OCI-LY1 (cell line): ENCODE data around the gene SLC39A2.

Experiments used
- H2AFZ ChIP-seq: fragments of 200-600 bp; sonication (generic), shearing (Covaris generic); 2 replicates; pipeline ENCODE4 v1.6.0; 2014; ENCODE audit warnings: antibody characterized with exemption, mild to moderate bottlenecking, low read length
- H3F3A ChIP-seq: fragments of 200-600 bp; sonication (generic), shearing (Covaris generic); 2 replicates; pipeline ENCODE4 v1.6.0; 2014; ENCODE audit warnings: mild to moderate bottlenecking, antibody characterized with exemption, low read length, moderate library complexity; ENCODE audit not compliant: insufficient read depth
- H3K27ac ChIP-seq: fragments of 200-600 bp; sonication (generic); 2 replicates; pipeline ENCODE4 v1.5.1; 2014; ENCODE audit warnings: low read length, mixed run types, mild to moderate bottlenecking, low read depth; ENCODE audit not compliant: poor library complexity, severe bottlenecking
- H3K27me3 ChIP-seq: fragments of 200-600 bp; sonication (generic); 2 replicates; pipeline ENCODE4 v1.6.0; 2014; ENCODE audit warnings: antibody characterized with exemption, mild to moderate bottlenecking, low read length, moderate library complexity; ENCODE audit not compliant: insufficient read depth
- H3K36me3 ChIP-seq: fragments of 200-600 bp; sonication (generic); 2 replicates; pipeline ENCODE4 v1.6.1; 2014; ENCODE audit warnings: mild to moderate bottlenecking, antibody characterized with exemption, low read length, moderate library complexity, mixed read lengths; ENCODE audit not compliant: insufficient read depth
- H3K4me1 ChIP-seq: fragments of 200-600 bp; sonication (generic); 2 replicates; pipeline ENCODE4 v1.5.1; 2014; ENCODE audit warnings: mild to moderate bottlenecking, low read length, moderate library complexity; ENCODE audit not compliant: insufficient read depth, severe bottlenecking
- H3K4me2 ChIP-seq: fragments of 200-600 bp; sonication (generic), shearing (Covaris generic); 2 replicates; pipeline ENCODE4 v1.6.1; 2014; ENCODE audit warnings: low read length
- H3K4me3 ChIP-seq: fragments of 200-600 bp; sonication (generic); 2 replicates; pipeline ENCODE4 v1.5.1; 2014; ENCODE audit warnings: low read length, low read depth, mild to moderate bottlenecking, mixed read lengths; ENCODE audit not compliant: poor library complexity, severe bottlenecking
- H3K79me2 ChIP-seq: fragments of 200-600 bp; shearing (Covaris generic); 2 replicates; pipeline ENCODE4 v1.6.1; 2016; ENCODE audit warnings: mixed run types, low read length, mixed read lengths; ENCODE audit not compliant: insufficient read depth
- H3K9ac ChIP-seq: fragments of 200-600 bp; sonication (generic), shearing (Covaris generic); 2 replicates; pipeline ENCODE4 v1.6.1; 2014; ENCODE audit warnings: mild to moderate bottlenecking, low read length, mixed read lengths
- H3K9me2 ChIP-seq: fragments of 200-600 bp; sonication (generic), shearing (Covaris generic); 2 replicates; pipeline ENCODE4 v1.6.1; 2014; ENCODE audit warnings: low read depth, mild to moderate bottlenecking, low read length, mixed read lengths
- H3K9me3 ChIP-seq: fragments of 200-600 bp; shearing (Covaris generic); 2 replicates; pipeline ENCODE4 v1.6.1; 2014; ENCODE audit warnings: low read length, mixed read lengths
- H4K20me1 ChIP-seq: fragments of 200-600 bp; sonication (generic), shearing (Covaris generic); 2 replicates; pipeline ENCODE4 v1.6.0; 2016; ENCODE audit warnings: mild to moderate bottlenecking, low read length; ENCODE audit not compliant: insufficient read depth
- EZH2 ChIP-seq: fragments of 200-600 bp; sonication (generic), shearing (Covaris generic); IDR thresholded peaks from 2 replicates; pipeline ENCODE4 v1.8.0; 2017; ENCODE audit warnings: borderline replicate concordance, mixed run types, mild to moderate bottlenecking, antibody characterized with exemption, low read length, moderate library complexity, mixed read lengths
- TF ChIP-seq, protein P1 (sequence below): fragments of 200-600 bp; sonication (generic), shearing (Covaris generic); IDR thresholded peaks from 2 replicates; pipeline ENCODE4 v1.5.1; 2017; ENCODE audit warnings: mild to moderate bottlenecking, antibody characterized with exemption, low read length, moderate library complexity, mixed read lengths

Gene SLC39A2

GRCh38 chr14:20969336-20969735, 29.8 kb upstream of the SLC39A2 start:
- TF ChIP-seq, protein P1, sequence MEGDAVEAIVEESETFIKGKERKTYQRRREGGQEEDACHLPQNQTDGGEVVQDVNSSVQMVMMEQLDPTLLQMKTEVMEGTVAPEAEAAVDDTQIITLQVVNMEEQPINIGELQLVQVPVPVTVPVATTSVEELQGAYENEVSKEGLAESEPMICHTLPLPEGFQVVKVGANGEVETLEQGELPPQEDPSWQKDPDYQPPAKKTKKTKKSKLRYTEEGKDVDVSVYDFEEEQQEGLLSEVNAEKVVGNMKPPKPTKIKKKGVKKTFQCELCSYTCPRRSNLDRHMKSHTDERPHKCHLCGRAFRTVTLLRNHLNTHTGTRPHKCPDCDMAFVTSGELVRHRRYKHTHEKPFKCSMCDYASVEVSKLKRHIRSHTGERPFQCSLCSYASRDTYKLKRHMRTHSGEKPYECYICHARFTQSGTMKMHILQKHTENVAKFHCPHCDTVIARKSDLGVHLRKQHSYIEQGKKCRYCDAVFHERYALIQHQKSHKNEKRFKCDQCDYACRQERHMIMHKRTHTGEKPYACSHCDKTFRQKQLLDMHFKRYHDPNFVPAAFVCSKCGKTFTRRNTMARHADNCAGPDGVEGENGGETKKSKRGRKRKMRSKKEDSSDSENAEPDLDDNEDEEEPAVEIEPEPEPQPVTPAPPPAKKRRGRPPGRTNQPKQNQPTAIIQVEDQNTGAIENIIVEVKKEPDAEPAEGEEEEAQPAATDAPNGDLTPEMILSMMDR: no peak
- TF ChIP-seq EZH2: no peak
- no peak overlapping the region for H3K4me2 ChIP-seq
- H3K36me3 ChIP-seq: no peaks in the 10 kb centered on the region
- no peaks in the 10 kb centered on the region for H3K27me3 ChIP-seq
- H3K9ac ChIP-seq: no peak overlapping the region
- no peak overlapping the region for H2AFZ ChIP-seq
- H3K9me3 ChIP-seq: no peaks in the 10 kb centered on the region
- no peak overlapping the region for H3K4me3 ChIP-seq
- no peaks in the 10 kb centered on the region for H3F3A ChIP-seq
- no peaks in the 10 kb centered on the region for H3K9me2 ChIP-seq
- no peaks in the 10 kb centered on the region for H4K20me1 ChIP-seq
- peaks cover 9% of the 10 kb centered on the region for H3K4me1 ChIP-seq
- no peak overlapping the region for H3K27ac ChIP-seq
- no peaks in the 10 kb centered on the region for H3K79me2 ChIP-seq

DNA sequence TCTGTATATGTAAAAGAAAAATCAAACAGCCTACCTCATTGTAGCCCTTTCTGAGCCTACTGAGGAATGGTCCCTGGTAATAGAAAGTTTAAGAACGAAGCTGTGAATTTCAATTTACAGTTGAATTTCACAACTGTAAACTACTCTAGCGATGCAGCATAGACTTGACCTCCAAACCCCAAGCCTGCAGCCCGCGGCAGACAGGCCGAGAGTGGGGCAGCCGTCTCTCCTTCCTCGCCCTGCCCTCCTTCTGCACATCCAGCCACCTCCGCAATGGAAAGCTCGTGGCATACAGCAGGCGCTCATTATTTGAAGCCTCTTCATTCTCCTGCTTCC, 28.5 kb upstream of the SLC39A2 start:
- H3K9me3 ChIP-seq: no peaks in the 10 kb centered on the region
- H2AFZ ChIP-seq: no peak overlapping the region
- no peaks in the 10 kb centered on the region for H4K20me1 ChIP-seq
- no peaks in the 10 kb centered on the region for H3K36me3 ChIP-seq
- no peaks in the 10 kb centered on the region for H3K79me2 ChIP-seq
- H3K9me2 ChIP-seq: no peaks in the 10 kb centered on the region
- peak overlapping the region; percentile 14; the same call in 1 of the 2 replicates for H3K9ac ChIP-seq
- H3K27ac ChIP-seq: no peak overlapping the region
- H3K27me3 ChIP-seq: no peaks in the 10 kb centered on the region
- H3K4me1 ChIP-seq: peaks cover 9% of the 10 kb centered on the region
- no peak for TF ChIP-seq EZH2
- TF ChIP-seq, protein P1: no peak
- no peaks in the 10 kb centered on the region for H3F3A ChIP-seq
- H3K4me3 ChIP-seq: peak overlapping the region; percentile 63
- H3K4me2 ChIP-seq: peak overlapping the region; percentile 79

GRCh38 chr14:20970983-20971704, 27.9 kb upstream of the SLC39A2 start:
- Histone ChIP-seq H3K36me3 (no peaks in the 10 kb centered on the region), H3K27me3 (no peaks in the 10 kb centered on the region), H3K4me3 (peak overlapping the region; percentile 63), H3K4me2 (peak overlapping the region; percentile 79), H2AFZ (no peak overlapping the region), H3K4me1 (peaks cover 9% of the 10 kb centered on the region), H3K9ac (peak overlapping the region; percentile 64), H3K27ac (no peak overlapping the region), H4K20me1 (no peaks in the 10 kb centered on the region), H3K9me3 (no peaks in the 10 kb centered on the region), H3K9me2 (no peaks in the 10 kb centered on the region), H3F3A (no peaks in the 10 kb centered on the region), H3K79me2 (no peaks in the 10 kb centered on the region)
- TF ChIP-seq, protein P1: peak; percentile 90
- no peak for TF ChIP-seq EZH2
